ENCODE data around the gene IPO8.
A peak's percentile ranks its signal among the peaks of the same experiment; 100 is the strongest.

The IPO8 gene

DNA sequence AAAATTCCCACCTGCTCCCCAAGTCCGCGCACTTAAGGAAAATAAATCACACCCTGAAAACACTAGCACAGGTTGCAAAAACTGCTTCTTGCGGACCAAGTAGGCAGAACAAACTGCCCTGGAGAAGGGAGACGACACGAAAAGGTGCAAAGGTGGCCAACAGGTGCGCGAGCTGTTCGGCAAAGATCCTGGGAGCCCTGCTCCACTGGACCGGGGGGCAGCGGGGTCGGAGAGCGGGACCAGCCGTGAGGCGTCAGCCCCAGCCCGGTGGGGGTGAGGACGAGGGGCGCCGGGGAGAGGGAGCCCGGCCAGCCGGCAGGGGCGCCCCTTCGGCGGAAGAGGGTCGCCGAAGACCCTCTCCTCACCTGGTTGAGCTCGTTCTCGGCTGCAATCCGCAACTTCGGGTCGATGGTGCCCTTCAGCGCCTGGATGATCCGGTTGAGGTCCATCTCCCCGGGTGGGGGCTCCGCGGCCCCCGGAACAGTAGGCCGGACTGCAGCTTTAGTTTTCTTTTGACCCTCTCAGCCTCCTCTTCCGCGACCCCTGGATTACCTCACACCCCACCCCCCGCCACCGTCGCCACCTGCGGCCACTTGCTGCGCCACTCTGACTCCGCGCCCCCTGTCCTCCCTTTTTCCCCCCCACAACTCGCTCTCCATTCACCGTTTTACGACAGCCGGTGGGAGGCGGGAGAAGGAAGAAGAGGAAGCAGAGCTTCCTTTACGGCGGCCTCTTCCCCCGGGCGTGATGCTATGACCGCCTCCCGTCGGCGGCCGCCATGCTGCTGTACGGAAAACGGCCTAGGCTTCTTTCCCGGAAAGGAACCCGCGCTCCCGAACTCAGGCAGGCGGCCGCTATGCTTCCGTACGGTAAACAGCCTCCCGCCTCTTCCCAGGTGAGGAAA, at the start of gene IPO8:
Gene IPO8, minus strand, starts transcription at position 671 of the 904 bp plus-strand sequence. Its CDS starts 222 bp downstream, at position 449.
- peak; percentile 62 for DNase-seq (ENCODE audit: low read depth)

- no peak for DNase-seq (ENCODE audit: low read depth)
These were observed 48.7 kb upstream of the IPO8 start for GRCh38 chr12:30744321-30744720.

GRCh38 chr12:30740274-30740673, 44.6 kb upstream of the IPO8 start:
- DNase-seq (ENCODE audit: low read depth): no peak

GRCh38 chr12:30739020-30739419, 43.4 kb upstream of the IPO8 start:
- no peak for DNase-seq (ENCODE audit: low read depth)

DNA sequence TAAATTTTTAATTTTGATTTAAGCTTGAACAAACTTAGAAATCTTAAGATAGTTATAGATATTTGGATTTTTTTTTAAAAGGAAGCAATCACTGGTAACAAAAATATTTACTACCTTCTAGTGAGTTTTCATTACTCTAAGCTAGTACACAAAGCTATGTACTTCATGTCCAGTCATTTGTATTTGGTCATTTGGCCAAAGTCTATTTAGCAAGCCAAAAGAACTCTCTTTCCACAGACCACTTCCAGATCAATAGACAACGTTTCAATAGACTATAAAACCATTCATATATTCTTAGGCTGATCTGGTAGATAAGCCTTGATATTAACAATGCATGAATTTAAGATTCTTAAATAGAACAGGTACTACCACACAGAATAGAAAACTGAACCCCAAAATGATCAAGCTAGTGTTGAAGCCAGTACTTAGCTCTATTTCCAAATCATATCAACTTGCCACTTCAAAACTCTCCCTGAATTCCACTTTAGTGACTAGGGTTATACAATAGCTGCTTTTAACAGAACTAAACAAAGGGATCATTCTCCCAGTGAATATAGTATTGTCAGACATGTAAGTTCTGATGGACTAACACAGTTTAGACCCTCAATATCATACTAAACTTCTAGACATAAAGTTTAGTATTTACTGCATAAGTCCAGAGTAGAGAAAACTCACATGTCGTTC, 37.4 kb upstream of the IPO8 start:
- DNase-seq (ENCODE audit: low read depth): no peak

- DNase-seq (ENCODE audit: low read depth): no peak
These were observed 34.3 kb upstream of the IPO8 start for GRCh38 chr12:30730011-30730410.

GRCh38 chr12:30729547-30729946, 33.9 kb upstream of the IPO8 start:
- no peak for DNase-seq (ENCODE audit: low read depth)

GRCh38 chr12:30726647-30727046, 31.0 kb upstream of the IPO8 start:
- no peak for DNase-seq (ENCODE audit: low read depth)

- DNase-seq (ENCODE audit: low read depth): no peak
These were observed 30.1 kb upstream of the IPO8 start for GRCh38 chr12:30725739-30726138.

DNA sequence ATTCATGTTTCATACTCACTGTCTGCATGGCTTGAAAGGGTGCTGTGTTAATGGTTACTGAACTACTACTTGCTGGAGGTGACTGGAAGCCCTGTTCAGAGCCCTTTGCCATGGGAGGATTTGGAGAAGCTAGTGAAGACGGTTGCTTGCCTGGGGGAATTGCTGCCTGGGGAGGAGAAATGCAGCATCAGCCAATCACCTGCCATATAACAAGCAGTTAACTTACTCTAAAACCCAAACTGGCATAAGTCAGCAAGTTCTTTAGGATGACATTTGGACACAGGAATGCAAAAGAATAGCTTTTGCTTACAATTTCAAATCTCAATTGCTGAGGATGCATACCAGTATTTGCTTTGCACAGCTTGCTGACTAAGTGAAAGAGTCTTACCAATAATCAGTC, 23.4 kb upstream of the IPO8 start:
- no peak for DNase-seq (ENCODE audit: low read depth)

GRCh38 chr12:30707613-30708342, 12.1 kb upstream of the IPO8 start:
- DNase-seq (ENCODE audit: low read depth): no peak

- DNase-seq (ENCODE audit: low read depth): no peak
These were observed 10.8 kb upstream of the IPO8 start for GRCh38 chr12:30706476-30706875.

DNA sequence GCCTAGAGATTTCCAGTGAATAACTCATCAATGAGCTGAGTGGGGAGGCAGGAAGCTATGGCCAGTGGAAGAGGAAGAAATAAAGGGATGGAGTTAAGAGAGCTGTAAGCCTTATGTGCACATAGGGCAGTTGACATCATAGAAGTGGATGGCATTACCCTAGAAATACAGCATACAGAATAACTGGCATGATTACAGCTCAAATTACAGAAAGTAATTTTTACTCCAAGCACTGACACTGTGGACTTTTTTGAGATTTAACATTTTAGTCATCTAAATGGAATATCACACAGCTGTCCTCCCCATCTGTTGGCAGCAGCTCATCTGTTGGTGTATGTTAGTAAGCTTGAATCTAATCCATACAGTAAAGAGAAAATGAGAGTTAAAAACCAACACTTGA, 5.4 kb upstream of the IPO8 start:
- DNase-seq (ENCODE audit: low read depth): no peak

- no peak for DNase-seq (ENCODE audit: low read depth)
These were observed 4.7 kb upstream of the IPO8 start for GRCh38 chr12:30700216-30700900.

DNA sequence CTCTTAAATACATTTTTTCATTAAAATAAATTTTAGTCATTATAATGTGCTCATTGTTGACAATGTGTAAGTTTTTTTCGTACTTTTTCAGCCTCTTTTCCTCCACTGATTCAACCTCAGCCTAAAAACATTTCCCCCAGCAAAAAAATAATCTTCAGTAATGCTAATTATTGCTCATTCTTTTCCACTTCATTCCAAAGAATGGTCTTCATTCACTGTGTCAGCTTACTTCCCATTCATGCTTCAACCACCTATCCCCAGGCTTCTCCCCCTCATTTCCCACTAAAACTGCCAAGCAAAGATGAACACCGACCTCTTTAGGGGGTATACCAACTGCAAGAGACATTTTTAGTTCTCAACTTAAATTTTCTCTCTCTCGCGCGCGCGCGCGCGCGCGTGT, 2.7 kb upstream of the IPO8 start:
- DNase-seq (ENCODE audit: low read depth): no peak

GRCh38 chr12:30696943-30697342, 1.3 kb upstream of the IPO8 start:
- no peak for DNase-seq (ENCODE audit: low read depth)

GRCh38 chr12:30696486-30696885, 817 bp upstream of the IPO8 start:
- no peak for DNase-seq (ENCODE audit: low read depth)

DNA sequence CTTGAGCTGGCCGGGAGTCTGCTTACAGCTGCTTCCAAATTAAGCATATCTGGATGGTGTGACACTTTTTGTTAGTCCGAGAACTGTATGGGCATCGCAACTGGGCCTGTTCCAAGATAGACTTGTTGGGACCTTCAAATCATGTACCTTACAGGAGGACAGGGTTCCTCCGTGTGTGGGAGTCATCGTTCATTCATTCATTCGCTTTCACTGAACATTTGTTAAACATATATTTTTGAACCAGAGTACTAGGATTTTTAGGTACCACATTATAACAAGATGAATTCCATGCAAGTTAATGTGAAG, 387 bp upstream of the IPO8 start:
- DNase-seq (ENCODE audit: low read depth): no peak

DNA sequence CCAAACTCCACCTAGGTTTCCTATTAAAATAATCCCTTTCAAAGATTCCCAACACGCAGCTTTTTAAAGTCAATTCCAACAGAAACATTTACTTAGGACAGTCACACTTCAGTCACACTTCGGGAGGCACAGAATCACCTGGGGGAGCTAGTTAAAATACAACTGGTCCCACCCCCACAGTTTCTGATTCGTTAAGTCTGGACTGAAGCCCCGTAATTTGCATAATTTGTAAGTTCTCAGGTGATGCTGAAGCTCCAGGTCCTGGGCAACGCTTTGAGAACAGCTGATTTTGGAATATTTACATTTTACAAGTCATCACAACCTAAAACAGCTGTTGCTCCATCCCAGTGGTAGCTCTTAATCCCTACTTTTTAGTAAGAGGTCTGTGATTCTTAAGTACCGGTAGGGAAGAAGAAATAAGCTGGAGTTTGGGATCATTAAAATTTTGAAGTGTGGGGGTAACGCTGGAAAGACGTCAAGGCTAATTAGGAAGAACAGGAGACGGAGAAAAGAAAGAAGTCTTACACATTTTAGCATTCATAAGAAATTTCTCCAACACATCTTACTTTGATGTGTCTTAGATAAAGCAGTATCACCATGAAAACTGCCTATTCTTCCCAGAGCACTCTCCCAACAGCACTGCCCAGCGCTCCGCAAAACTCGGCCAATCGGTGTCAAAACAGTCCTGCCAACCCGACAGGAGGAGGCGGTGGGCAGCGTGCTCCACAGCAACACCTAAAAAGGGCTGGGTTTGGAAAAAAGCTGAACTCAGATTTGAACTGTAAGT, 1.1 kb downstream of the IPO8 start:
- peak; percentile 9 for DNase-seq (ENCODE audit: low read depth)

DNA sequence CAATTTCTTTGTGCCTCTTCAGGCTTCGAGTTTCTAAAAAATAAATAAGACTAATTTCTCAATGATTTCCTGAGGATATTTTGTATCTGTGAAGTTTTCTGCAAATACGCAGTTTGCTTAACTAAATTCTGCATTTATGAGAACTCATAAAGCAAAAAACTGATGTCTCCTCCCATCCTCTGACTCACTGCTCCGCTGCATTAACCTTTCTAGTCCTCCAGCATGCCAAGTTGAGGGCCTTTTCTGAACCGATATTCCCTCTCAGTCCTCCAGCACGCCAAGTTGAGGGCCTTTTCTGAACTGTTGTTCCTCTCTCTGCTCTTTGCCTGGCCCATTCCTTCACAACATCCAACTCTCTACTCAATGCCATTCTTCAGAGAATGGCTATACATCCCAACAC, 3.2 kb downstream of the IPO8 start:
- no peak for DNase-seq (ENCODE audit: low read depth)

- no peak for DNase-seq (ENCODE audit: low read depth)
These were observed 4.4 kb downstream of the IPO8 start for GRCh38 chr12:30691122-30691879.

Data from stimulated activated CD8-positive, alpha-beta memory T cell treated with anti-CD3 and anti-CD28 coated beads, Interleukin-15, amount 100 ng/mL, for 24 hours (primary cell).